M059J (cell line): ENCODE data around the gene TMEM221. TPM values are rescaled to one million over a fixed set of nuclear protein-coding genes. Genes with fewer than 3 reads are reported as not detected.

Experiments
- DNase-seq: peaks from one replicate; pipeline ENCODE4 v3.0.0-alpha.2; 2012; ENCODE audit warnings: low read depth
- total RNA-seq: library from RNA; depleted of rRNA; stranded (reverse); fragments of >200 nt; shearing (Covaris generic); gene quantifications from 2 replicates; pipeline ENCODE4 v1.2.3, GENCODE V29; 2014

The TMEM221 gene
- total RNA-seq, 1 experiment from 2014 or later: 0.25 TPM

DNA sequence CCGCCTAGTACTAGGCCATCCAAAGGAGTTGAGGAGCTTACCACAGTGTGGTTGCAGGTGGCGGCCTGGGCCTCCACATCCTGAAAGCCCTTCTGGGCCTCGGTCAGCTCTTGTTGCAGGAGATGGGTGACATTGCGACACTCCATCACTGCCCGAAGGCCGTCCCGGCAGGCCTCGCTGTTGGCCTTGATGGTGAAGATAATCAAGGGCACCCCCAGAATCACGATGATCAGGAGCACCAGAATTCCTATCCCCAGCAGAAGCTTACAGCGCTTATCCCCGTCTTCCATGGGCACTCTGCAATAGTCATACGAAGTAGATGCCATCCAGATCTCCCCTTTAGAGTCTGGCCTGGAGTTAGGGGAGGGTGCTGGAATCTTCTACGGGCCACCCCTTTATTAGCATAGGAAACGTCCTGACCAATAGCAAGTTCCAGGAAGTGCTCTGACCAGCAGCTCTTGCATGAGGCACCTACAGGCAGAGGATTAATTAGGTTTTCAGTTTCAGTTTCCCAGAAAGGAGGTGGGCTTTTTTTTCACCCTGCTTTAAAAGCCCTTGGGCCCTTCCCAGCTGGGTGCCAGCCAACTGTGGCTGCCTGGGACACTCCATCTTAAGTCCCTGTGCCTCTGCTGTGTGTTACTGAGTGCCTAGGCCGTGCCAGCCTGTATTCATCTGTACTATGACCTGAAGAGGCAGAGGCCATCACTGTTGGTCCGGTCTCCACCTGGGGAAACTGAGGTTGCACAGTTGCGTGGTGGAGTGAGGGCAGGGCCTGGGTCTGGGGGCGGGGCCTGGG lies 43.0 kb downstream of the TMEM221 start, which contains the start of gene BST2:
Gene BST2, minus strand, starts transcription at position 381 of the 796 bp plus-strand sequence. Its CDS starts 55 bp downstream, at position 326.
- DNase-seq: peak; percentile 97

DNA sequence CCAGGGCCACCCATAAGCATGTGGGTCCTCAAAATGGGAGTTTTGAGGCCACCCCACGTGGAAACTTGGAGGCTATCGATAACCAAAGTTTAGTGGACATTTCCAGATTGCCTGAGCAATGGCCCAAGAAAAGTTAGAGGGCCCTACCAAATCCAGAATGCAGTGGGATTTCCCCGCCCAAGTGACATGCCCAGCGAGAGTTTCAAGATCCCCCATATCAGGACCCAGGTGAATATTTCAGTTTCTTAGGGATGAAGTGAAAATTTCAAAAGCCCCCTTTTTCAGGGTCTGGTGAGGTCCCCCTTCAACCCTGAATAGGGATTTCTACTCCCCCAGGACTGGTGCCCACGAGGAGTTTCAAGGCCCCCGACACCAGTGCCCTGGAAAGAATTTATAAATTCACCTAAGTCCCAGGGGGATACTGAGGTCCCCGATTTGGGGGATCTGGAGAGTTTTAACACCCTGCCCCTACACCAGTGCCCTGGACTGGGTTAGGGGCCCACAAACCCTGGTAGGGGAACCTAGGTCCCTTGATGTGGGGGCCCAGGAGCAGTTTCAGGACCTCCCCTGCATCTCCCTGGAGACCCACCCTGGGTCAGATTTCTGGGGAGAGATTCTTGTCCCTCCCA lies 43.7 kb downstream of the TMEM221 start:
- DNase-seq: no peak

DNA sequence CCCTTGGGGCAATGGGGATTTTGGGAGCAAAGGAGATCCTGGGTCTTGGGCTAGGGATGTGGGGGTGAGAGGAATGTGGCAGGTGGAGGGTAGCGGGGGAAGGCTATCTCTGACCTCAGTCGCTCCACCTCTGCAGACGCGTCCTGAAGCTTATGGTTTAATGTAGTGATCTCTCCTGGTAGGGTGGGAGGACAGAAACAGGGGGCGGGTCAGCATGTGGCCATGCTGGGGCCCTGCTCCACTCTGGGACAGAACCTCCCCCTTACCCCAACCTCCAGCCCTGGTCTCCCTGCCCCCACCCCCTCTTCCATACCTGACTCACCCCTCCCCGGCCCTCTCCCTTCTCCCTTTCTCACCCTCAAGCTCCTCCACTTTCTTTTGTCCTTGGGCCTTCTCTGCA lies 44.5 kb downstream of the TMEM221 start:
- DNase-seq: no peak

DNA sequence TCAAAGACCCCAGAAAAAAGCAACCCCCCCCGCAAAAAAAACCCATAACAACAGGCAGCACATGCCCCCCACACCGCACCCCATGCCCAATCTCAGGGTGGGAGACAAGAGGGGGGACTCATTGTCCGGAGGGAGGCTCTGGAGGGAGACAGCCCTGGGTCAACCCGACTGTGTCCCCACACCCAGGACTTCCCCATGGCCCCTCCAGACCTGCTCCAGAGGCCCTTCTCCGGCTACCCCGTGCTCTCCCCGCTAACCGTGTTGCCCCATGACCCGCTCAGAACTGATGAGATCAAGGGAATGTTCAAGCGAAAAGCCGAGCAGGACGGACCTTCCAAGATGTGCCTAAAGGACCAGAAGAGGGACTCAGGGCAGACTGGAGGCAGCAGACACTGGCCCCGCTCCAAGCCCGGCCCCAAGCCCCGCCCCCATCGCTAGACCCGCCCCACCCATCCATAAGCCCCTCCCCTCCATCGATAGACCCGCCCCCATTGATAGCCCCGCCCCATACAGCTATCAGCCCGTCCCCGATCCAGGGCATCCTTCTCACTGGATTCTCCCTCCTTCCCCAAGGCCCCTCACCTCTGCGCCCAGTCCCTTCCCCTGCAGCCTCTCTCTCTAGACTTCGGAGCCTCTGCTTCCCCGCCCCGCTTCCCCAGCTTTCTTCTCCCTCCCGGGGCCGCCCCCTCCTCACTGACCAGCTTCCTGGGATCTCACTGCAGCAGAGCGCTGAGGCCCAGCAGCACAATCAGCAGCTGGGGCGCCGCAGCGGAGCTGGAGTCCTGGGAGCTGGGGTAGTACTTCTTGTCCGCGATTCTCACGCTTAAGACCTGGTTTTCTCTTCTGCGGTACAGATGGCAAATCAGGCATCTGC lies 45.2 kb downstream of the TMEM221 start:
- no peak for DNase-seq

DNA sequence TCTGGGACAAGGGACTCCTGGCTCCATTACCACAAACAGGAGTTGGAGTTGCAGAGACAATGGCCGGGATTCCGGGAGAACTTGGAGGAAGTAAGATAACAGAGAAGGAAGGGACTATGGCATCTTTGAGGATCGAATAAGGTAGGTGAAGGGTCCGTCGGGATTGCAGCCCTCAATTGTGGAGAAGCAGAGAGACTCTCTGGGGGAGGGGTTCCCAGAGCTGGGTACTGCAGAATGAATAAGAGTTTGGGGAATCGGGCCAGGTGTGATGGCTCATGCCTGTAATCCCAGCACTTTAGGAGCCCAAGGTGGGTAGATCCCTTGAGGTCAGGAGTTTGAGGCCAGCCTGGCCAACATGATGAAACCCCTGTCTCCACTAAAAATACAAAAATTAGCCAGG lies 46.8 kb downstream of the TMEM221 start:
- DNase-seq: no peak

DNA sequence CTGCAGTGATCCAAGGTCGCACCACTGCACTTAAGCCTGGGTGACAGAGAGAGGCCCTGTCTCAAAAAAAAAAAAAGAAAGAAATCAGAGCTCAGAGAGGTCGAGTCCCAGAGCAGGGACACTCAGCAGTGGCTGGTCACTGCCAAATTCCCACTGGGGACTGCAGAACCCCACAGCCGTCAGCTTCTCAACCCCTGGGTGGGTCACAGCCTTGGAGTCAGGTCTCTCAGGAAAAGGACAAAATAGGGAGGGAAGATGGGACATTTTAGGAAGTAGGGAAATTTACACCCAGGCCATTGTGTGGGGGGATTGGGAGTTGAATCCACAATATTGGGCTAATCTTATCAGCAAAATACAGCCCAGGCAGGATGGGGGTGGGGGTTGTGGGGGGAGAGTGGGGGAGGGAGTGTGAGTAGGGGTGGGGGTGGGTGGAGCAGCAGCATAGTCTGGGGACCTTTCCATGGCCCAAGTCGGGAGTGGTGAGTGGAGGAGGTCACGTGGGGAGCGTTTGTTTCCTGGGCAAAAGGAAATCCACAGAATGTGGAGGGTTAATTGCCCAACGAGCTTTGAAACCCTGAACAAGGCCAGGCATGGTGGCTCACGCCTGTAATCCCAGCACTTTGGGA lies 49.5 kb downstream of the TMEM221 start:
- no peak for DNase-seq

DNA sequence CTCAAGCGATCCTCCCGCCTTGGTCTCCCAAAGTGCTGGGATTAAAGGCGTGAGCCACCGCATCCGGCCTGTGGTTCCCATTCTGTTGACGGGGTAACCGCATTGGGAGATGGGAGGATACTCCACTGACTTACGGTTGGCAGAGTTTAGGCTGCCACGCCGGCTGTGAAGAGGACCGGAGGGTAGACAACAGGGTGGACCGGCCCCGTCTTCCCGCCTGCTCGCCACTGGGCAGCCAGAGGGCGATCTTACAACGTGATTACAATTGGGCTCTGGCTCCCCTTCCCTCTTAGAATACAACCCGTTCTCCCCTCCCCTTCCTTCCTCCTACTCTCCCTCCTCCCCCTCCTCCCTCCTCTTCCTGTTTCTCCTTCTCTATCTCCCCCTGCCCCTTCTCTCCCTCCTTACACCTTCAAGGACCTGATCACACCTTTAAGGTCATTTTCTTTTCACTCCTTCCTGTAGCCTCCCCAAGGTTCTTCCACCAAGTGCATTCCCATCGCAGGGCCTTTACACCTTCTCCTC lies 53.5 kb downstream of the TMEM221 start:
- DNase-seq: peak; percentile 79

DNA sequence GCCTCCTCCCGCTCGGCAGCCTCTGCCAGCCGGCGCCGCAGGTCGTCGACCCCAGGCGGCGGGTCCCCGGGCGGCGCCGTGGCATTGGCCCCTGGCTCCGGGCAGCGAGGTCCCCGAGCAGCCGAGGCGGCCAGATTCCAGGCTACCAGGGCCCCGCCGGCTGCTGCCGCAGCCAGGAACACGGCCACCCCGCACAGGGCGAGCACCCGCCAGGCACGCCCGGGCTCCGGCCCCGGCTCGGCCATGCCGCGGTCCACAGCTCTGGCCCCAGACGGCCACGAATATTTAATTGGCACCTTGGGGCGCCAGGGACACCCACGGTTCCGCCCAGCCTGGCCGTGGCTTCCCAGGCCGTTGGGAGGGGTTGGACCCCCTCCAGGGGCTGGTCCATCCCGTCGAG lies 54.6 kb downstream of the TMEM221 start, which contains the start of gene CCDC194:
Gene CCDC194, minus strand, starts transcription at position 283 of the 400 bp plus-strand sequence. Its CDS starts 38 bp downstream, at position 245.
- peak; percentile 59 for DNase-seq

DNA sequence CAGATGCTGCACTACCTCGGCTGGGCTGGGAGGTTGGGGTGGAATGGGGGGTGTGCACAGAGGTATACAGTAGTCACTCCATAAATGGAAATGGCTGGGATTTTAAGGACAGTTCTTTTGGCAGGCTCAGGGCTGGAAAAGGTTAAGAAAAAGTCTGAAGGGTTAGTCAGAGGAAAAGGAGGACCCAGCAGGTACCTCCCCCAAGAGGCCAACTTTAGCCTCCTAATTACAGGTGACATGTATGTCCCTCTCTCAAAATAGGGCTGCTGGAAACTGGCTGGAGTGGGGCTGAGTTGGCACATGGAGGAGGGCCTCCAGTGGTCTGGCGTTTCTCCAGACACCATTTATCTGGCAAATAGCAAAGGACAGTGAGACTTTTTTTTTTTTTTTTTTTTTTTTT lies 55.5 kb downstream of the TMEM221 start:
- peak; percentile 90 for DNase-seq

DNA sequence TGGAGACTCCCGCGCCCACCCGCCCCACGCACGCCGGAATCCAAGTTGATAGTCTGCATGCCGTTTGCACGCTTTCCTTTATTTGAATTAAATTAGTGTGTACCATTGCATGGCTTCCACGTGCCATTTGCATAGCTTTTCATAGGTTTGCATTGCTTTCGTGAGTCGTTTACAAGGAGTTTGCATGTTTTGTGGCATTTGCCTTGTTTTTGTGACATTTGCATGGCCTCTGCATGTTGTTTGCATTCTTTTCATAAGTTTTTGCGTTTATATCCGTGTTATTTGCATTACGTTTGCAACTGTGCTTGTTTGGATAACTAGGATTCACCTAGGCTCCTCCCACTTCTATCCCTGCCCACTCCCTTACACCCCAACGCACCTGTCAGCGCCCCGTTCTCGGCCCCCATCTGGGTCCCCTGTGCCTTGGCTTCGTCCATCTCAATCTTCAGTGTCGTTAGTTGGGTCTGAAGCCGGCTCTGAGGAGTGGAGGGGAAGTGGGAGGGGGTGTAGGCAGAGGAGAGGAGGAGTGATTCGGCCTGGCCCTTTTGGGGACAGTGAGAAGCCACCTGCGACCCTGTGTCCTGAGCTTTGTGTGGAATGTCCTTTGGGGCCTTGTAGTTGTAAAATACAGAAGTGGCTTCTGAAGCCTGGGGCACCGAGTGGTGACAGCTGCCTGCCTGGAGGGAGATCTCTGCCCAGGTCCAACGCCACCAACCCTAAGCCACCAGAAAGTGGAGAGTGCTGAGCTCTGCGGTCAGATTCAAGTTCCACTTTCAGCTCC lies 56.9 kb downstream of the TMEM221 start:
- no peak for DNase-seq

DNA sequence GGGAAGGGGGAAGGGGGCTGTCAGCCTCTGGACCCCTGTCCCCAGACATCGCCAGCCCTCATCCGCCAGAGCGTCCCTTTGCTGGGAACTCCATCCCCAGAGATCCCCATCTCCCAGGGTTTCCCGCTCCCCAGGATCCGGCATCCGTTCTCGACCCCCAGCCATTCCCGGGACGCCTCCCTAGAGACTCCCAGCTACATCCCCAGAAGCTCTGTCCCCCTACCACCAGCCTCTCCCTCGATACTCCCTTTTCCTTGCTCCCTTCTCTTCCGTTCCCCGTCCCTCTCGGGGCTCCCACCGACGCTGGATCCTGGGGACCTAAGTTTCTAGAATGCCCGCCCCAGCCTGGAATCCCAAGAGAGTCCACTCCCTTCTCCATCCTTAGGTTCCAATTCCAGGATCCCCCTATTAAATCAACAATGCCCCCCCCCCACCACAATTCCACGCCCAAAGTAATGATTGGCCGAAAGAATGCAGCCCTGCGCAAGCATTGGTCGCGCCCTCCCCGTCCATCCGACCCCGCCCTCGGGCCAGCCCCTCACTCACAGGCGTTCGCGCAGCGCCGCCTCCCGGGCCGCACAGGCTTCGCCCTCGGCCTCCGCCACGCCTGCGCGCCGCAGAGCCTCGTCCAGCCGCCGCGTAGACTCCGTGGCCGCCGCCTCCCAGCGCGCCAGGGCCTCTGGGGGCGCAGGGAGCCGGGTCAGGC lies 57.6 kb downstream of the TMEM221 start:
- peak; percentile 92 for DNase-seq

DNA sequence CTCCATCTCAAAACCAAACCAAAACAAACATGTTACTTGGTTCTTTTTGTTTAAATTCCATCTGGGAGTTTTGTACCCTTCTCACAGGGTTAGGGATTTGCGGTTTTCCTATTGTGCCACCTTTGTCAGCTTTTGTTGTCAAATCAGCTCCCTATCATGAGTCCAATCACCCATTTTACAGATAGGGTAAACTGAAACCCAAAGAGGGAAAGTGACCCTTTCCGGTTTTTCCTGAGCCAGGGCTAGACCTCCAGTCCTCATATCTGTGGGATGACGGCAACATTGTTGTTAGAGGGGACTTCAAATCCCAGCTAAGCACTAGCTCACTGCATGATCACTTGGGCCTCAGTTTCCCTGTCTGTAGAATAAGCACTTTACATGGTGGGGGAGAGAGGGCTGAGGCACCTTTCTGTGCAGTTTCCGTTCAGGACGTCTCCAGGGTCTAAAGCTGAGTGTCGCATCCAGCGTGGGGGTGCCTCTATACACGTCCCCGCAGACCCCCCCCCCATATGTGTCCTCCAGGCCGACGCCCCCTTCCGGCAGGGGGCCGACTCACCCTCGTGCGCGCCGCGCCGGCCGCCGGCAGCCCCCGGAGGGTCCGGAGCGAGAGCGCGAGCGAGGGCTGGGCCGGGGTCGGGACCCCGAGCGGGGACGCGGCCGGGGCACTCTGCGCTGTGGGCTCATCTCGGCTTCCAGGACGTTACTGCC lies 58.4 kb downstream of the TMEM221 start:
- DNase-seq: no peak

DNA sequence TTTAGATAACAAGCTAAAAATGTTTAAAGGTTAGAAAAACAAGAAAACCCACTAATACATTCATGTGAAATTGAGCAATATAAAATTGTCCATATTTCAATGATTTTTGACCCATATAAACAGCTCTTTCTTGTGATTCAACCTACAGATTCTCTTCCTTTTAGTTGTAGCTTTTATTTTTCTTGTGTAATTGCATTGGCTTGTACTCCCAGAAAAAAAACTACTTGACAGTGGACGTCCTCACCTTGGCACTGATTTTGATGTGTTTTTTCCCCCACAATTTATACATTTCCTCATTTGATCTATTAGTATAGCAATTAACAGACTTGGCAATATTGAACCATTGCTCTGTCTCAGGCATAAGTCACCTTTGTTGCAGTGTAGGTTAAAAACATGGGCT lies 59.2 kb downstream of the TMEM221 start:
- no peak for DNase-seq

DNA sequence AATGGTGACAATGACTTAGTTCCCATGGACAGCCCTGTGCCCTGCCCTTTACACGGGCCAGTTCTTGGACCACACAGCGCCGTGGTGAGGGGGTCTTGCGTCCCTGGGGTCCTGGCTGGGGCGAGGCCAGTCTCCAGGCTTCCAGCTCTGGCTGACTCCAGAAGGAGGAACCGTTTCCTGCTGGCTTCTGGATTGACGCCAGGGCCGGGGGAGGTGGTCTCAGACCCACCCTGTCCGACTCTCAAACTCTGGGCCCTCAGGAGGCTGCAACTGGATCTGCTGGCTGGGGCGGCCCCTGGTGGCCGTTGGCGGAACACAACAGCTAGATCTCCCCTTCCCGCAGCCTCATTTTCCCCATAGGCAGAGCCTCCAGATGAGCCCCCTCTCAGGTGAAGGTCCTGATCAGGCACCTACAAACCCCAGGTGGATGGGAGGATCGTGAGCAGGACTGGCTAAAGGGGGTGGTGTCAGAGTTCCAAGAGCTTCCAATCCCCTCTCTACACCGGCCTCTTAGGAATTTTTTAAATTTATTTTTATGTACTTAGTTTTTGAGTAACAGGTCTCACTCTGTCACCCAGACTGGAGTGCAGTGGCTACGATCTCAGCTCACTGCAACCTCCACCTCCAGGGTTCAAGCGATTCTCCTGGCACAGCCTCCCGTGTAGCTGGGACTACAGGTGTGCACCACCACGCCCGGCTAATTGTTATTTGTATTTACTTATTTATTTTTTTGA lies 62.4 kb downstream of the TMEM221 start:
- DNase-seq: peak; percentile 46
